Measurements from ENCODE around the gene CLEC4M. TPM values are rescaled to one million over a fixed set of nuclear protein-coding genes. Genes with fewer than 3 reads are reported as not detected.

CLEC4M gene
- polyA plus RNA-seq (ENCODE audit: insufficient read length in 3 of 3) = 1 to 10 TPM; 2.0 to 4.2 (median 2.1) TPM

GRCh38 chr19:7762719-7763293 is at the start of gene CLEC4M:
Gene CLEC4M (plus strand): TSS chr19:7763243. CDS start chr19:7763267, 24 bp downstream.
- no peak for DNase-seq (ENCODE audit: low read depth in 3 of 3, low spot score in 2 of 3)

- DNase-seq (ENCODE audit: low read depth in 3 of 3, low spot score in 2 of 3) = no peak
Observed at GRCh38 chr19:7715671-7716070, 47.4 kb upstream of the CLEC4M start.

GRCh38 chr19:7716762-7717161 is 46.3 kb upstream of the CLEC4M start:
- no peak for DNase-seq (ENCODE audit: low read depth in 3 of 3, low spot score in 2 of 3)

- no peak for DNase-seq (ENCODE audit: low read depth in 3 of 3, low spot score in 2 of 3)
Observed at GRCh38 chr19:7718668-7719067, 44.4 kb upstream of the CLEC4M start.

GRCh38 chr19:7720351-7720750 is 42.7 kb upstream of the CLEC4M start:
- no peak for DNase-seq (ENCODE audit: low read depth in 3 of 3, low spot score in 2 of 3)

GRCh38 chr19:7722231-7722651 is 40.8 kb upstream of the CLEC4M start:
- DNase-seq (ENCODE audit: low read depth in 3 of 3, low spot score in 2 of 3) = no peak

GRCh38 chr19:7725791-7726190 is 37.3 kb upstream of the CLEC4M start:
- no peak for DNase-seq (ENCODE audit: low read depth in 3 of 3, low spot score in 2 of 3)

- DNase-seq (ENCODE audit: low read depth in 3 of 3, low spot score in 2 of 3) = no peak
Observed at GRCh38 chr19:7729211-7729610, 33.8 kb upstream of the CLEC4M start.

GRCh38 chr19:7729831-7730285 is 33.2 kb upstream of the CLEC4M start:
- no peak for DNase-seq (ENCODE audit: low read depth in 3 of 3, low spot score in 2 of 3)

- DNase-seq (ENCODE audit: low read depth in 3 of 3, low spot score in 2 of 3) = no peak
Observed at GRCh38 chr19:7730286-7731217, 32.5 kb upstream of the CLEC4M start.

GRCh38 chr19:7731218-7731595 is 31.8 kb upstream of the CLEC4M start:
- no peak for DNase-seq (ENCODE audit: low read depth in 3 of 3, low spot score in 2 of 3)

GRCh38 chr19:7731615-7732014 is 31.4 kb upstream of the CLEC4M start:
- no peak for DNase-seq (ENCODE audit: low read depth in 3 of 3, low spot score in 2 of 3)

- DNase-seq (ENCODE audit: low read depth in 3 of 3, low spot score in 2 of 3) = no peak
Observed at GRCh38 chr19:7732045-7732444, 31.0 kb upstream of the CLEC4M start, which contains the start of gene CLEC4G. Gene CLEC4G (minus strand): TSS chr19:7732110. CDS start chr19:7732102, 8 bp downstream.

- DNase-seq (ENCODE audit: low read depth in 3 of 3, low spot score in 2 of 3) = no peak
Observed at GRCh38 chr19:7733376-7733775, 29.7 kb upstream of the CLEC4M start.

- DNase-seq (ENCODE audit: low read depth in 3 of 3, low spot score in 2 of 3) = no peak
Observed at GRCh38 chr19:7734220-7735203, 28.5 kb upstream of the CLEC4M start.

- no peak for DNase-seq (ENCODE audit: low read depth in 3 of 3, low spot score in 2 of 3)
Observed at GRCh38 chr19:7736148-7736547, 26.9 kb upstream of the CLEC4M start.

GRCh38 chr19:7737215-7737614 is 25.8 kb upstream of the CLEC4M start:
- no peak for DNase-seq (ENCODE audit: low read depth in 3 of 3, low spot score in 2 of 3)

GRCh38 chr19:7738023-7738422 is 25.0 kb upstream of the CLEC4M start:
- DNase-seq (ENCODE audit: low read depth in 3 of 3, low spot score in 2 of 3) = no peak

- DNase-seq (ENCODE audit: low read depth in 3 of 3, low spot score in 2 of 3) = no peak
Observed at GRCh38 chr19:7739211-7739755, 23.8 kb upstream of the CLEC4M start.
